Measurements from ENCODE around the gene TGM2. TPM values are rescaled to one million over a fixed set of nuclear protein-coding genes. Genes with fewer than 3 reads are reported as not detected.

Gene TGM2
- total and polyA plus RNA-seq, 2 donors (not counting 3 experiments of a cell fraction or from before 2014, with no cell fraction given), result 861 to 868 TPM

DNA sequence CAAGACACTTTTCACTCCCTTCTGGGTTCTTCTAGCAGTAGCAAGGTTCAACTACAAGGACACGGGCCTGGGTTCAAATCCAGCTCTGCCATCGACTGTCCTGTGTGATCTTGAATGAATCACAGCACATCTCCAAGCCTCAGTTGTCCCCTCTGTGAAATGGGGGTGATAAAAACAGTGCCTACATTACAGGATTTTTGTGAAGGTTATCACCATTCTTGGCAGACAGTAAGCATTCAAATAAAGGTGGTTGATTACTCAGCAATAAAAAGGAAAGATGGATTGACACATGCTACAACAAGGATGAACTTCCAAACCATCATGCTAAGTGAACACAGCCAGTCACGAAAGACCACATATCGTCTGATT, 6.6 kb upstream of the TGM2 start:
- Histone ChIP-seq H3K4me3 (replicated peaks in 1 of 3; ENCODE audit: insufficient read depth in 1 of 3, low read depth in 1 of 3, low read length in 3 of 3) (no peak overlapping the region), H3K9ac (replicated peaks; ENCODE audit: extremely low read depth, insufficient read depth, low read length) (no peak overlapping the region), H3K4me2 (ENCODE audit: insufficient read depth, low read length) (no peak overlapping the region), H3K9me1 (replicated peaks; ENCODE audit: control insufficient read depth, extremely low read depth, insufficient read depth, low read length) (no peaks in the 10 kb centered on the region), H4K20me1 (replicated peaks; ENCODE audit: control insufficient read depth, extremely low read depth, insufficient read depth, low read length) (no peaks in the 10 kb centered on the region), H3K36me3 (ENCODE audit: control insufficient read depth in 2 of 2, extremely low read depth in 1 of 2, insufficient read depth in 2 of 2, low read length in 2 of 2) (no peaks in the 10 kb centered on the region), H3K79me2 (ENCODE audit: control insufficient read depth, insufficient read depth, low read length) (no peaks in the 10 kb centered on the region), H3K9me3 (replicated peaks; ENCODE audit: control insufficient read depth, insufficient read depth, low read length) (no peaks in the 10 kb centered on the region), H3K27ac (ENCODE audit: insufficient read depth, low read depth, low read length) (no peak overlapping the region), H3K4me1 (ENCODE audit: control insufficient read depth, extremely low read depth, insufficient read depth, low read length) (peaks cover 49% of the 10 kb centered on the region), H2AFZ (ENCODE audit: low read depth, low read length) (no peak overlapping the region), H3K27me3 (ENCODE audit: control insufficient read depth in 2 of 2, insufficient read depth in 2 of 2, low read length in 2 of 2) (no peaks in the 10 kb centered on the region)
- DNase-seq (ENCODE audit: low read depth, low spot score) (no peak), FAIRE-seq (no peak)
- TF ChIP-seq, protein P1, sequence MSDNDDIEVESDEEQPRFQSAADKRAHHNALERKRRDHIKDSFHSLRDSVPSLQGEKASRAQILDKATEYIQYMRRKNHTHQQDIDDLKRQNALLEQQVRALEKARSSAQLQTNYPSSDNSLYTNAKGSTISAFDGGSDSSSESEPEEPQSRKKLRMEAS (IDR thresholded peaks at IDR 0.05; ENCODE audit: insufficient read depth, insufficient read length), result no peak
- TF ChIP-seq EZH2 (IDR thresholded peaks at IDR 0.05; ENCODE audit: borderline replicate concordance, low read depth, low read length, severe bottlenecking), result no peak
- no peak for TF ChIP-seq POLR2AphosphoS5 (IDR thresholded peaks at IDR 0.05; ENCODE audit: insufficient read depth, low read depth, low read length)
- no peak for TF ChIP-seq MYC (IDR thresholded peaks at IDR 0.05; ENCODE audit: low read depth, low read length)
- ChIA-PET POLR2A (no interaction called here), CTCF (interaction anchor here (1.0 to 8.8 kb wide), 4 partner anchors 15 to 114 kb away, joined by 3 to 156 read pairs (median 6); no protein-coding TSS in a partner anchor)
- dilution Hi-C loops (cut with MboI; ENCODE audit: extremely low pct_ligation_motif_present, low sequenced_read_pairs) (no loop called here), intact Hi-C loops (cut with micrococcal nuclease) (no loop called here)
- no TSS peak for BruUV-seq (replicated peaks)

DNA sequence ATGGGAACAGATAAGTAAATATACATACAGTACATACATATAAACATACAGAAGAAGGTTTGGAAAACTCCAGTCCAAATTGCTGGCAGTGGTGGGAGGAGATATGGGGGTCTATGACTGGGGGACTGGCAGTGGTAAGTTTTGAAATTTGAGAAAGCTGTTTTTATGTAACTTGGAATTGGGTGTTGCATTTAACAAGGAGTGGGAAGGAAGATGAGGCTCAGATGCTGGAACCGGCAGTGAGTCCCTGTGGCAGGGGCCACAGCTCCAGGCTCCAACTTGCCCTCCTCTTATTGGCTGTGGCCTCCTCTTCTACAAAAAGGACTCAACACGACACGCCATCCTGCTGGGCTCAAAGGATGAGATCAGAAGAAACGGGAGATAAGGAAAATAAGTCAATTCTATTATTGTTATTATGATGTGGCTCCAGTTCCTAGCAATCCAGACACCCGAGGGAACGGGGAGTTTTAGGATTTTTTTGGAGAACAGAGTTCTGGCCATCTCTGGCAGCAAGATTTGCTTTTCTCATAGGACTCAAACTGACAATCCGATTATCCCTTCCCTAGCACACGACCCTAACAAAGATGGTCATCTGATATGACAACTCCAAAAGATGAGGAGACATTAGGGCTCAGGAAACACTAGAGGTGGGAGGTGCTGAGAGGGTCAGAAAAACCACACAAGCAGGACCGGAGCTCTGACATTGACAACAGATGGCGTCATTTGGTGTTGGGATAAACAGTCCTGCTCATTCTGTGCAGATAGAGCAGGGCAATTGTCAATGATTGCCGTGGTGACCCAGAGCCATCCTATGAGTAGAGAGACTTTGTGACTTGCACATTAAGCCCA, 6.0 kb upstream of the TGM2 start:
- DNase-seq (ENCODE audit: low read depth, low spot score) (no peak), FAIRE-seq (no peak)
- H3K36me3 ChIP-seq (ENCODE audit: control insufficient read depth in 2 of 2, extremely low read depth in 1 of 2, insufficient read depth in 2 of 2, low read length in 2 of 2), result no peaks in the 10 kb centered on the region
- no peaks in the 10 kb centered on the region for H3K79me2 ChIP-seq (ENCODE audit: control insufficient read depth, insufficient read depth, low read length)
- H3K27me3 ChIP-seq (ENCODE audit: control insufficient read depth in 2 of 2, insufficient read depth in 2 of 2, low read length in 2 of 2), result no peaks in the 10 kb centered on the region
- H2AFZ ChIP-seq (ENCODE audit: low read depth, low read length), result no peak overlapping the region
- no peak overlapping the region for H3K4me3 ChIP-seq (replicated peaks in 1 of 3; ENCODE audit: insufficient read depth in 1 of 3, low read depth in 1 of 3, low read length in 3 of 3)
- POLR2A ChIA-PET, result no interaction called here
- TF ChIP-seq EZH2 (IDR thresholded peaks at IDR 0.05; ENCODE audit: borderline replicate concordance, low read depth, low read length, severe bottlenecking) (no peak), MYC (IDR thresholded peaks at IDR 0.05; ENCODE audit: low read depth, low read length) (no peak), GATA2 (IDR thresholded peaks at IDR 0.05; ENCODE audit: insufficient read depth, insufficient read length, low read depth, low read length) (peak; percentile 16), JUN (IDR thresholded peaks at IDR 0.05; ENCODE audit: borderline replicate concordance, insufficient read depth, insufficient read length, low read depth) (no peak), POLR2AphosphoS5 (IDR thresholded peaks at IDR 0.05; ENCODE audit: insufficient read depth, low read depth, low read length) (no peak)
- TF ChIP-seq, protein P1 (IDR thresholded peaks at IDR 0.05; ENCODE audit: insufficient read depth, insufficient read length), result no peak
- TF ChIP-seq, protein P2, sequence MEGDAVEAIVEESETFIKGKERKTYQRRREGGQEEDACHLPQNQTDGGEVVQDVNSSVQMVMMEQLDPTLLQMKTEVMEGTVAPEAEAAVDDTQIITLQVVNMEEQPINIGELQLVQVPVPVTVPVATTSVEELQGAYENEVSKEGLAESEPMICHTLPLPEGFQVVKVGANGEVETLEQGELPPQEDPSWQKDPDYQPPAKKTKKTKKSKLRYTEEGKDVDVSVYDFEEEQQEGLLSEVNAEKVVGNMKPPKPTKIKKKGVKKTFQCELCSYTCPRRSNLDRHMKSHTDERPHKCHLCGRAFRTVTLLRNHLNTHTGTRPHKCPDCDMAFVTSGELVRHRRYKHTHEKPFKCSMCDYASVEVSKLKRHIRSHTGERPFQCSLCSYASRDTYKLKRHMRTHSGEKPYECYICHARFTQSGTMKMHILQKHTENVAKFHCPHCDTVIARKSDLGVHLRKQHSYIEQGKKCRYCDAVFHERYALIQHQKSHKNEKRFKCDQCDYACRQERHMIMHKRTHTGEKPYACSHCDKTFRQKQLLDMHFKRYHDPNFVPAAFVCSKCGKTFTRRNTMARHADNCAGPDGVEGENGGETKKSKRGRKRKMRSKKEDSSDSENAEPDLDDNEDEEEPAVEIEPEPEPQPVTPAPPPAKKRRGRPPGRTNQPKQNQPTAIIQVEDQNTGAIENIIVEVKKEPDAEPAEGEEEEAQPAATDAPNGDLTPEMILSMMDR (IDR thresholded peaks at IDR 0.05; ENCODE audit: extremely low read depth in 1 of 2, insufficient read depth in 1 of 2, low read depth in 1 of 2, low read length in 2 of 2), result no peak
- CTCF ChIA-PET, result interaction anchor here (1.0 to 8.8 kb wide), 4 partner anchors 25 to 113 kb away, joined by 3 to 156 read pairs (median 5); no protein-coding TSS in a partner anchor
- H3K9me3 ChIP-seq (replicated peaks; ENCODE audit: control insufficient read depth, insufficient read depth, low read length), result no peaks in the 10 kb centered on the region
- no peaks in the 10 kb centered on the region for H4K20me1 ChIP-seq (replicated peaks; ENCODE audit: control insufficient read depth, extremely low read depth, insufficient read depth, low read length)
- dilution Hi-C loops (cut with MboI; ENCODE audit: extremely low pct_ligation_motif_present, low sequenced_read_pairs) (no loop called here), intact Hi-C loops (cut with micrococcal nuclease) (no loop called here)
- H3K9ac ChIP-seq (replicated peaks; ENCODE audit: extremely low read depth, insufficient read depth, low read length), result no peak overlapping the region
- H3K4me1 ChIP-seq (ENCODE audit: control insufficient read depth, extremely low read depth, insufficient read depth, low read length), result peaks cover 56% of the 10 kb centered on the region
- no peak overlapping the region for H3K4me2 ChIP-seq (ENCODE audit: insufficient read depth, low read length)
- H3K27ac ChIP-seq (ENCODE audit: insufficient read depth, low read depth, low read length), result no peak overlapping the region
- BruUV-seq (replicated peaks), result no TSS peak
- H3K9me1 ChIP-seq (replicated peaks; ENCODE audit: control insufficient read depth, extremely low read depth, insufficient read depth, low read length), result no peaks in the 10 kb centered on the region
